Endothelial cell of umbilical vein (primary cell): Measurements from ENCODE around the gene ARPP19. TPM values are rescaled to one million over a fixed set of nuclear protein-coding genes. Genes with fewer than 3 reads are reported as not detected.

ENCODE experiments used
- BruUV-seq: library from RNA; stranded (reverse); fragments of 400-500 nt; replicated peaks from 2 replicates; lab custom pipeline; 2021; lab: Mats Ljungman, UMichigan
- CTCF ChIA-PET: fragments of 300-600, 350-600 bp; sonication (Branson Sonifier 250); formaldehyde crosslinking; loops from one replicate; lab custom pipeline; 2021; ENCODE audit warnings: antibody characterized with exemption, inconsistent platforms; lab: Charles Lee
- POLR2A ChIA-PET: fragments of 300-600, 350-600 bp; sonication (Branson Sonifier 250); formaldehyde crosslinking; loops from one replicate; lab custom pipeline; 2021; ENCODE audit warnings: antibody characterized with exemption, inconsistent platforms; lab: Charles Lee
- DNase-seq: peaks from one replicate; pipeline ENCODE4 v3.0.0-alpha.2; 2011; ENCODE audit warnings: low read depth, low spot score
- FAIRE-seq: peaks from 2 replicates; lab custom pipeline; 2011; peaks lifted over from hg19 to GRCh38; lab: Jason Lieb, UNC
- H2AFZ ChIP-seq: 2 replicates; pipeline ENCODE4 v1.6.0; 2012; ENCODE audit warnings: low read depth, low read length, control low read depth, inconsistent platforms
- H3K27ac ChIP-seq: 2 replicates; pipeline ENCODE4 v1.5.1; 2011; ENCODE audit warnings: low read depth, mild to moderate bottlenecking, control low read depth, low read length, moderate library complexity; ENCODE audit not compliant: insufficient read depth
- H3K27me3 ChIP-seq, 2 experiments: 2 replicates each; pipeline versions ENCODE4 v1.6.0 to v1.6.1; 2011; ENCODE audit warnings: low read length in 2 of 2, mixed read lengths in 1 of 2; ENCODE audit not compliant: control insufficient read depth in 2 of 2, insufficient read depth in 2 of 2
- H3K36me3 ChIP-seq, 2 experiments: 2 replicates in 1 of 2; 3 replicates in 1 of 2; pipeline ENCODE4 v1.5.1; 2011; ENCODE audit warnings: low read length in 2 of 2, mild to moderate bottlenecking in 1 of 2, moderate library complexity in 1 of 2; ENCODE audit not compliant: control insufficient read depth in 2 of 2, insufficient read depth in 2 of 2; ENCODE audit errors: extremely low read depth in 1 of 2
- H3K4me1 ChIP-seq: 3 replicates; pipeline ENCODE4 v1.5.1; 2011; ENCODE audit warnings: mild to moderate bottlenecking, low read length; ENCODE audit not compliant: control insufficient read depth, insufficient read depth; ENCODE audit errors: extremely low read depth
- H3K4me2 ChIP-seq: 2 replicates; pipeline ENCODE4 v1.6.1; 2011; ENCODE audit warnings: low read length, control low read depth, mixed read lengths; ENCODE audit not compliant: insufficient read depth
- H3K4me3 ChIP-seq, 3 experiments: fragments of 200-600 bp in 1 of 3; sonication (generic), shearing (Covaris generic) in 1 of 3; replicated peaks in 1 of 3; 2 replicates each; pipeline ENCODE4 v1.5.1; 2011 to 2016; ENCODE audit warnings: control low read depth in 3 of 3, low read length in 3 of 3, mild to moderate bottlenecking in 2 of 3, inconsistent platforms in 1 of 3, low read depth in 1 of 3, moderate library complexity in 1 of 3; ENCODE audit not compliant: insufficient read depth in 1 of 3
- H3K79me2 ChIP-seq: 2 replicates; pipeline ENCODE4 v1.6.0; 2012; ENCODE audit warnings: low read length, inconsistent platforms; ENCODE audit not compliant: control insufficient read depth, insufficient read depth
- H3K9ac ChIP-seq: replicated peaks from 2 replicates; pipeline ENCODE3; 2011; ENCODE audit warnings: low read length, control low read depth; ENCODE audit not compliant: insufficient read depth; ENCODE audit errors: extremely low read depth
- H3K9me1 ChIP-seq: replicated peaks from 3 replicates; pipeline ENCODE4 v1.6.0; 2011; ENCODE audit warnings: mild to moderate bottlenecking, low read length; ENCODE audit not compliant: control insufficient read depth, insufficient read depth; ENCODE audit errors: extremely low read depth
- H3K9me3 ChIP-seq: replicated peaks from 2 replicates; pipeline ENCODE4 v1.5.1; 2012; ENCODE audit warnings: low read length, inconsistent platforms; ENCODE audit not compliant: control insufficient read depth, insufficient read depth
- H4K20me1 ChIP-seq: replicated peaks from 2 replicates; pipeline ENCODE3; 2011; ENCODE audit warnings: mild to moderate bottlenecking, low read length; ENCODE audit not compliant: control insufficient read depth, insufficient read depth; ENCODE audit errors: extremely low read depth
- EZH2 ChIP-seq: IDR thresholded peaks from 2 replicates; pipeline ENCODE4 v1.6.1; 2012; ENCODE audit warnings: borderline replicate concordance, low read depth, mild to moderate bottlenecking, moderate library complexity, low read length, inconsistent platforms; ENCODE audit not compliant: severe bottlenecking
- FOS ChIP-seq: IDR thresholded peaks from 2 replicates; pipeline ENCODE4 v1.6.1; 2011; ENCODE audit warnings: mild to moderate bottlenecking, low read length, moderate library complexity, borderline replicate concordance; ENCODE audit not compliant: insufficient read depth
- GATA2 ChIP-seq: IDR thresholded peaks from 2 replicates; pipeline ENCODE4 v1.7.0; 2011; ENCODE audit warnings: low read depth, mild to moderate bottlenecking, moderate library complexity, mixed read lengths, low read length; ENCODE audit not compliant: insufficient read length, insufficient read depth
- JUN ChIP-seq: IDR thresholded peaks from 2 replicates; pipeline ENCODE4 v1.6.1; 2011; ENCODE audit warnings: borderline replicate concordance, low read depth; ENCODE audit not compliant: insufficient read length, insufficient read depth
- MYC ChIP-seq: IDR thresholded peaks from one replicate; pipeline ENCODE4 v1.6.1; 2011; ENCODE audit warnings: mild to moderate bottlenecking, low read depth, low read length
- POLR2A ChIP-seq: IDR thresholded peaks from 2 replicates; pipeline ENCODE4 v1.6.1; 2012; ENCODE audit warnings: low read depth, mild to moderate bottlenecking, control low read depth, low read length
- POLR2AphosphoS5 ChIP-seq: IDR thresholded peaks from 2 replicates; pipeline ENCODE4 v1.6.1; 2012; ENCODE audit warnings: low read depth, mild to moderate bottlenecking, control low read depth, low read length, moderate library complexity; ENCODE audit not compliant: insufficient read depth
- dilution Hi-C: fragments of 300-500 bp; cut with MboI; formaldehyde crosslinking; loops from one replicate; pipeline ENCODE4 v1.15.0; 2019; ENCODE audit warnings: low sequenced_read_pairs; ENCODE audit not compliant: extremely low pct_ligation_motif_present
- intact Hi-C: fragments of 100-400 bp; cut with micrococcal nuclease; formaldehyde crosslinking; loops from one replicate; pipeline ENCODE4 v1.10.0; 2022
- polyA plus RNA-seq, 4 experiments: library from polyadenylated mRNA; depleted of rRNA in 3 of 4; stranded (reverse) in 3 of 4; unstranded in 1 of 4; fragments of >200 nt; gene quantifications; 2 replicates each; pipeline versions ENCODE4 v1.2.1 to v1.2.3, GENCODE V29; 2011 to 2012; ENCODE audit warnings: missing spikeins in 1 of 4
- total RNA-seq: library from RNA; stranded (reverse); gene quantifications from 2 replicates; pipeline ENCODE4 v1.2.3, GENCODE V29; 2021
- TF ChIP-seq, protein P1 (sequence below): IDR thresholded peaks from 2 replicates; pipeline ENCODE4 v1.6.1; 2011; ENCODE audit not compliant: insufficient read depth, insufficient read length
- TF ChIP-seq, protein P2 (sequence below), 2 donors: IDR thresholded peaks; 1 replicate in 1 of 2; 2 replicates in 1 of 2; pipeline ENCODE4 v1.5.1; 2011; ENCODE audit warnings: low read length in 2 of 2, mild to moderate bottlenecking in 2 of 2, moderate library complexity in 2 of 2, control low read depth in 1 of 2, inconsistent platforms in 1 of 2, low read depth in 1 of 2; ENCODE audit not compliant: insufficient read depth in 1 of 2; ENCODE audit errors: extremely low read depth in 1 of 2

The ARPP19 gene
- total and polyA plus RNA-seq, 2 donors (not counting 3 experiments of a cell fraction or from before 2014, with no cell fraction given), result 47.1 to 191 TPM

DNA sequence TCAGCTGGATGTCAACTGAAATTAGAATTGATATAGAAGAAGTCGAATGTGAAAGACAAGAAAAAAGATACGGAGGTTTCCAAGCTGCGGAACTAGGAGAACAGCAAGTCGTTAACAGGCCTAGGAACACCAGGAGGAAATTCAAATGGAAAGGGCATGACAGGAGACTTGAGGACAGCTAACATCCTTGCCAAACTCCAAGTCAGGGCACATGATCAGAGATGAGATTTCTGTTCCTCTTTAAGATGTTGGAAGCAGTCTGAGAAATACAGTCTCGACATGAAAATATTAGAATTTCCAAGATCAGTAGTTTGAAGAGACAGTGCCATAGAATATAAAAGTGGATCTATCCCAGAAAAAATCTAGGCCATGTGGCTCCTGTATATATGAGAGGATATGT is 45.2 kb downstream of the ARPP19 start:
- H3K27me3 ChIP-seq, result no peaks in the 10 kb centered on the region
- H2AFZ ChIP-seq, result no peak overlapping the region
- H3K9ac ChIP-seq, result no peak overlapping the region
- H3K9me3 ChIP-seq, result no peaks in the 10 kb centered on the region
- ChIA-PET POLR2A (no interaction called here), CTCF (interaction anchor here (0.9 to 1.9 kb wide), 6 partner anchors 9 to 129 kb away, joined by 3 to 8 read pairs (median 4); no protein-coding TSS in a partner anchor)
- peaks cover 14% of the 10 kb centered on the region for H3K4me1 ChIP-seq
- intact Hi-C loops, result no loop called here
- no peaks in the 10 kb centered on the region for H3K9me1 ChIP-seq
- H3K27ac ChIP-seq, result no peak overlapping the region
- BruUV-seq, result no TSS peak
- no peak for FAIRE-seq
- H3K4me2 ChIP-seq, result no peak overlapping the region
- no peak for TF ChIP-seq FOS
- no peak for TF ChIP-seq POLR2AphosphoS5
- no peak for TF ChIP-seq GATA2
- no peak for TF ChIP-seq MYC
- no peak for TF ChIP-seq POLR2A
- TF ChIP-seq JUN, result no peak
- no peak for TF ChIP-seq EZH2
- TF ChIP-seq, protein P1, sequence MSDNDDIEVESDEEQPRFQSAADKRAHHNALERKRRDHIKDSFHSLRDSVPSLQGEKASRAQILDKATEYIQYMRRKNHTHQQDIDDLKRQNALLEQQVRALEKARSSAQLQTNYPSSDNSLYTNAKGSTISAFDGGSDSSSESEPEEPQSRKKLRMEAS, result no peak
- TF ChIP-seq, protein P2, sequence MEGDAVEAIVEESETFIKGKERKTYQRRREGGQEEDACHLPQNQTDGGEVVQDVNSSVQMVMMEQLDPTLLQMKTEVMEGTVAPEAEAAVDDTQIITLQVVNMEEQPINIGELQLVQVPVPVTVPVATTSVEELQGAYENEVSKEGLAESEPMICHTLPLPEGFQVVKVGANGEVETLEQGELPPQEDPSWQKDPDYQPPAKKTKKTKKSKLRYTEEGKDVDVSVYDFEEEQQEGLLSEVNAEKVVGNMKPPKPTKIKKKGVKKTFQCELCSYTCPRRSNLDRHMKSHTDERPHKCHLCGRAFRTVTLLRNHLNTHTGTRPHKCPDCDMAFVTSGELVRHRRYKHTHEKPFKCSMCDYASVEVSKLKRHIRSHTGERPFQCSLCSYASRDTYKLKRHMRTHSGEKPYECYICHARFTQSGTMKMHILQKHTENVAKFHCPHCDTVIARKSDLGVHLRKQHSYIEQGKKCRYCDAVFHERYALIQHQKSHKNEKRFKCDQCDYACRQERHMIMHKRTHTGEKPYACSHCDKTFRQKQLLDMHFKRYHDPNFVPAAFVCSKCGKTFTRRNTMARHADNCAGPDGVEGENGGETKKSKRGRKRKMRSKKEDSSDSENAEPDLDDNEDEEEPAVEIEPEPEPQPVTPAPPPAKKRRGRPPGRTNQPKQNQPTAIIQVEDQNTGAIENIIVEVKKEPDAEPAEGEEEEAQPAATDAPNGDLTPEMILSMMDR (IDR thresholded peaks at IDR 0.05; ENCODE audit: extremely low read depth in 1 of 2, insufficient read depth in 1 of 2, low read depth in 1 of 2, low read length in 2 of 2), result no peak
- H4K20me1 ChIP-seq, result peaks cover 5% of the 10 kb centered on the region
- H3K4me3 ChIP-seq, result no peak overlapping the region
- DNase-seq, result no peak
- H3K79me2 ChIP-seq, result peaks cover 97% of the 10 kb centered on the region
- H3K36me3 ChIP-seq, result no peaks in the 10 kb centered on the region
- dilution Hi-C loops, result no loop called here
